GM23338 (cell line): ENCODE measurements around the gene PTGIS. TPM values are rescaled to one million over a fixed set of nuclear protein-coding genes. Genes with fewer than 3 reads are reported as not detected.

ENCODE experiments used
- ATAC-seq: fragments of 200-7000 bp; cut with Tn5 transposase; 3 replicates; pipeline ENCODE4 v1.9.1; 2020
- DNase-seq: peaks from one replicate; pipeline ENCODE4 v3.0.0-alpha.2; 2015; ENCODE audit warnings: low spot score
- H2AFZ ChIP-seq: fragments of 200-600 bp; sonication (generic); 2 replicates; pipeline ENCODE4 v1.8.0; 2016; ENCODE audit warnings: antibody characterized with exemption, mild to moderate bottlenecking, moderate library complexity
- H3F3A ChIP-seq: fragments of 200-600 bp; sonication (generic); replicated peaks from 2 replicates; pipeline ENCODE4 v1.8.0; 2017; ENCODE audit warnings: antibody characterized with exemption, mixed run types, low read depth
- H3K27ac ChIP-seq: fragments of 200-600 bp; sonication (generic); 2 replicates; pipeline ENCODE4 v1.6.1; 2016; ENCODE audit warnings: low read depth
- H3K27me3 ChIP-seq: fragments of 200-600 bp; sonication (generic); 2 replicates; pipeline ENCODE4 v1.8.0; 2016; ENCODE audit warnings: mild to moderate bottlenecking, mixed run types, moderate library complexity; ENCODE audit not compliant: insufficient read depth
- H3K36me3 ChIP-seq: fragments of 200-600 bp; sonication (generic); 2 replicates; pipeline ENCODE4 v1.8.0; 2016; ENCODE audit warnings: mild to moderate bottlenecking; ENCODE audit not compliant: insufficient read depth
- H3K4me1 ChIP-seq: fragments of 200-600 bp; sonication (generic); 2 replicates; pipeline ENCODE4 v1.8.0; 2016; ENCODE audit warnings: mild to moderate bottlenecking, moderate library complexity; ENCODE audit not compliant: insufficient read depth
- H3K4me2 ChIP-seq: fragments of 200-600 bp; sonication (generic); 2 replicates; pipeline ENCODE4 v1.7.1; 2017; ENCODE audit warnings: mixed run types
- H3K4me3 ChIP-seq: fragments of 200-600 bp; sonication (generic); 2 replicates; pipeline ENCODE4 v1.6.1; 2016; ENCODE audit warnings: mixed run types
- H3K79me2 ChIP-seq: fragments of 200-600 bp; sonication (generic); replicated peaks from 2 replicates; pipeline ENCODE4 v1.8.0; 2017; ENCODE audit warnings: mild to moderate bottlenecking; ENCODE audit not compliant: insufficient read depth
- H3K9me2 ChIP-seq: fragments of 200-600 bp; sonication (generic); 2 replicates; pipeline ENCODE4 v1.8.0; 2017; ENCODE audit not compliant: insufficient read depth
- H4K20me1 ChIP-seq: fragments of 200-600 bp; sonication (generic); replicated peaks from 2 replicates; pipeline ENCODE4 v1.8.0; 2017; ENCODE audit warnings: mild to moderate bottlenecking; ENCODE audit not compliant: insufficient read depth
- H3K27ac Mint-ChIP-seq: 2 replicates; pipeline ENCODE4 v1.8.0; 2020; ENCODE audit warnings: inconsistent platforms, mild to moderate bottlenecking, moderate library complexity, mixed read lengths
- H3K27me3 Mint-ChIP-seq: 3 replicates; pipeline ENCODE4 v1.8.0; 2022; ENCODE audit warnings: low read depth, mild to moderate bottlenecking, moderate library complexity, mixed read lengths, inconsistent platforms; ENCODE audit not compliant: insufficient read depth, poor library complexity
- H3K36me3 Mint-ChIP-seq: 3 replicates; pipeline ENCODE4 v1.8.0; 2021; ENCODE audit warnings: low read depth, mild to moderate bottlenecking, inconsistent platforms, moderate library complexity, mixed read lengths
- H3K4me1 Mint-ChIP-seq: 3 replicates; pipeline ENCODE4 v1.8.0; 2020; ENCODE audit warnings: mild to moderate bottlenecking, inconsistent platforms, mixed read lengths
- H3K4me3 Mint-ChIP-seq: 3 replicates; pipeline ENCODE4 v1.8.0; 2021; ENCODE audit warnings: moderate library complexity, mild to moderate bottlenecking, inconsistent platforms, mixed read lengths
- H3K9me3 Mint-ChIP-seq: 3 replicates; pipeline ENCODE4 v1.8.0; 2020; ENCODE audit warnings: moderate library complexity, mild to moderate bottlenecking, inconsistent platforms, mixed read lengths
- CREB1 ChIP-seq: fragments of 250-450 bp; sonication (Bioruptor Pico); IDR thresholded peaks from 2 replicates; pipeline ENCODE4 v1.5.0; 2020; ENCODE audit warnings: low read depth, mild to moderate bottlenecking, moderate library complexity
- JUNB ChIP-seq: IDR thresholded peaks from one replicate; pipeline ENCODE4 v1.6.1; 2016; ENCODE audit warnings: antibody characterized with exemption; ENCODE audit not compliant: unreplicated experiment
- ZNF114 ChIP-seq: fragments of 250-450 bp; sonication (Bioruptor Pico); IDR thresholded peaks from 2 replicates; pipeline ENCODE4 v1.5.0; 2020; ENCODE audit warnings: mild to moderate bottlenecking, moderate library complexity
- polyA plus RNA-seq: library from polyadenylated mRNA; unstranded; fragments of >200 nt; fragmentation: Nextera tagmentation; extraction: Ambion mirVana; gene quantifications from 2 replicates; pipeline ENCODE4 v1.2.1, GENCODE V29; 2016
- total RNA-seq: library from RNA; depleted of rRNA; stranded (reverse); fragments of >200 nt; shearing (Covaris generic); gene quantifications from 2 replicates; pipeline ENCODE4 v1.2.3, GENCODE V29; 2014
- TF ChIP-seq, protein P1 (sequence below), 2 experiments: fragments of 200-600 bp in 1 of 2; sonication (generic) in 1 of 2; conservative IDR thresholded peaks; 2 replicates each; pipeline versions ENCODE4 v1.5.1 to v1.6.1; 2016 to 2017; ENCODE audit warnings: antibody characterized with exemption in 2 of 2, low read depth in 2 of 2, mild to moderate bottlenecking in 2 of 2, moderate library complexity in 1 of 2
- TF ChIP-seq, protein P2 (sequence below): IDR thresholded peaks from one replicate; pipeline ENCODE4 v1.6.1; 2018; ENCODE audit warnings: antibody characterized with exemption; ENCODE audit not compliant: unreplicated experiment
- TF ChIP-seq, protein P3 (sequence below): fragments of 250-450 bp; sonication (Bioruptor Pico); IDR thresholded peaks from 2 replicates; pipeline ENCODE4 v1.5.0; 2020; ENCODE audit warnings: mild to moderate bottlenecking, moderate library complexity

The PTGIS gene
- total and polyA plus RNA-seq, 2 experiments from 2014 or later: 6.6 to 28.7 TPM

DNA sequence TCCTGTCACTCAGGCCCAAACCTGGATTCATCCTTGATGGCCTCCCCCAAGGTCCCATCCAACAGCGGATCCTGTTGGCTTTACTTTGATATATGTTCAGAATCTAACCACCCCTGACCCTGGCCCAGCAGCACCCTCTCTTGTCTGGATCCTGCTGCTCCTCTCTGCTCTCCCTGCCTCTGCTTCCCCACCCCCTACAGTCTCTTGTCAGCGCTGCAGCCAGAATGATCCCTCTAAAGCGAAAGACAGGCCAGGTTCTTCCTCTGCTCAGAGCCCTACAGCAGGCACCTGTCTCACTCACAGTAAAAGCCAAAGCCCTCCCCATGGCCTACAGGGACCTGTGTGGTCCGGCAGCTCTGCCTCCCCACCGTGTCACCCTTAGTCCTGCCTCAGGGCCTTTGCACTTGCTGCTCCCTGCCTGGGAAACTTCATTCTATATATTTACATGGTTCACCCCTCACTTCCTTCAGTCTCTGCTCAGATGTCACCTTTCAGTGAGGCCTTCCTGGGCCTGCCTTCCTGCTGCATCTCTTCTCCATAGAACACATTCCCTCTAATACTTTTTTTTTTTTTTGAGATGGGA lies 48.1 kb downstream of the PTGIS start:
- Mint-ChIP-seq H3K4me3 (no peak overlapping the region), H3K27me3 (peaks cover 9% of the 10 kb centered on the region), H3K27ac (no peak overlapping the region), H3K36me3 (peaks cover 30% of the 10 kb centered on the region), H3K4me1 (peaks cover 4% of the 10 kb centered on the region; the same call in 2 of the 3 replicates), H3K9me3 (peaks cover 3% of the 10 kb centered on the region; the same call in 2 of the 3 replicates)
- H3K27ac ChIP-seq: no peak overlapping the region
- H3K79me2 ChIP-seq: no peaks in the 10 kb centered on the region
- H4K20me1 ChIP-seq: no peaks in the 10 kb centered on the region
- H3K4me2 ChIP-seq: no peak overlapping the region
- no peaks in the 10 kb centered on the region for H3K27me3 ChIP-seq
- no peak overlapping the region for H3K4me3 ChIP-seq
- no peaks in the 10 kb centered on the region for H3K9me2 ChIP-seq
- peak; percentile 93 for ATAC-seq
- DNase-seq: peak; percentile 41
- no peaks in the 10 kb centered on the region for H3K4me1 ChIP-seq
- no peaks in the 10 kb centered on the region for H3F3A ChIP-seq
- TF ChIP-seq JUNB: no peak
- no peak for TF ChIP-seq ZNF114 (CRISPR knock-in tag)
- TF ChIP-seq, protein P1, sequence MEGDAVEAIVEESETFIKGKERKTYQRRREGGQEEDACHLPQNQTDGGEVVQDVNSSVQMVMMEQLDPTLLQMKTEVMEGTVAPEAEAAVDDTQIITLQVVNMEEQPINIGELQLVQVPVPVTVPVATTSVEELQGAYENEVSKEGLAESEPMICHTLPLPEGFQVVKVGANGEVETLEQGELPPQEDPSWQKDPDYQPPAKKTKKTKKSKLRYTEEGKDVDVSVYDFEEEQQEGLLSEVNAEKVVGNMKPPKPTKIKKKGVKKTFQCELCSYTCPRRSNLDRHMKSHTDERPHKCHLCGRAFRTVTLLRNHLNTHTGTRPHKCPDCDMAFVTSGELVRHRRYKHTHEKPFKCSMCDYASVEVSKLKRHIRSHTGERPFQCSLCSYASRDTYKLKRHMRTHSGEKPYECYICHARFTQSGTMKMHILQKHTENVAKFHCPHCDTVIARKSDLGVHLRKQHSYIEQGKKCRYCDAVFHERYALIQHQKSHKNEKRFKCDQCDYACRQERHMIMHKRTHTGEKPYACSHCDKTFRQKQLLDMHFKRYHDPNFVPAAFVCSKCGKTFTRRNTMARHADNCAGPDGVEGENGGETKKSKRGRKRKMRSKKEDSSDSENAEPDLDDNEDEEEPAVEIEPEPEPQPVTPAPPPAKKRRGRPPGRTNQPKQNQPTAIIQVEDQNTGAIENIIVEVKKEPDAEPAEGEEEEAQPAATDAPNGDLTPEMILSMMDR (conservative IDR thresholded peaks at IDR 0.05; ENCODE audit: low read depth in 2 of 2): peak; percentile 23 to 31
- H2AFZ ChIP-seq: no peak overlapping the region
- no peaks in the 10 kb centered on the region for H3K36me3 ChIP-seq

DNA sequence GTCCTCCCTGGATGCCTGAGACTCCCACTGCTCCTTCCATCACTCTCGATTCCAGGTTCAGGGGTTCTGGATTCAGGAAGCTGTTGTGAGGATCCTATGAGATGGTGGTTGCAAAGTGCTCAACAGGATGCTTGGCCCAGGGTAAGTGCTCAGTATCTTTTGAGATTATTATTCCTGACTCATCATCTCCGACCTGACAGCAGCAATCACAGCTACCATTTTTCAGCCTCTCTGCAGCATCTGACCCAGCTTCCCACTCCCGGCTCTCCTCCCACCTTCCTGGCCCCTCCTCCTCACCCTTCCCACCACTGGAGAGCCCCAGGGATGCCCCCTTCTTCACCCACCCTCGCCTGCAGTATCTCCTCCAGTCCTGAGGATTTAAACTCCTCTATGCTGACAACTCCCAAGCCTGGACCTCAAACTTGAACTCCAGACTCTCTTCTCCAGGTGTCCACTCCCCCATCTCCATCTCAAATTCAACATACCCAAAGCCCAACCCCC lies 48.7 kb downstream of the PTGIS start:
- H2AFZ ChIP-seq: no peak overlapping the region
- peak; percentile 54 for ATAC-seq
- TF ChIP-seq, protein P2, sequence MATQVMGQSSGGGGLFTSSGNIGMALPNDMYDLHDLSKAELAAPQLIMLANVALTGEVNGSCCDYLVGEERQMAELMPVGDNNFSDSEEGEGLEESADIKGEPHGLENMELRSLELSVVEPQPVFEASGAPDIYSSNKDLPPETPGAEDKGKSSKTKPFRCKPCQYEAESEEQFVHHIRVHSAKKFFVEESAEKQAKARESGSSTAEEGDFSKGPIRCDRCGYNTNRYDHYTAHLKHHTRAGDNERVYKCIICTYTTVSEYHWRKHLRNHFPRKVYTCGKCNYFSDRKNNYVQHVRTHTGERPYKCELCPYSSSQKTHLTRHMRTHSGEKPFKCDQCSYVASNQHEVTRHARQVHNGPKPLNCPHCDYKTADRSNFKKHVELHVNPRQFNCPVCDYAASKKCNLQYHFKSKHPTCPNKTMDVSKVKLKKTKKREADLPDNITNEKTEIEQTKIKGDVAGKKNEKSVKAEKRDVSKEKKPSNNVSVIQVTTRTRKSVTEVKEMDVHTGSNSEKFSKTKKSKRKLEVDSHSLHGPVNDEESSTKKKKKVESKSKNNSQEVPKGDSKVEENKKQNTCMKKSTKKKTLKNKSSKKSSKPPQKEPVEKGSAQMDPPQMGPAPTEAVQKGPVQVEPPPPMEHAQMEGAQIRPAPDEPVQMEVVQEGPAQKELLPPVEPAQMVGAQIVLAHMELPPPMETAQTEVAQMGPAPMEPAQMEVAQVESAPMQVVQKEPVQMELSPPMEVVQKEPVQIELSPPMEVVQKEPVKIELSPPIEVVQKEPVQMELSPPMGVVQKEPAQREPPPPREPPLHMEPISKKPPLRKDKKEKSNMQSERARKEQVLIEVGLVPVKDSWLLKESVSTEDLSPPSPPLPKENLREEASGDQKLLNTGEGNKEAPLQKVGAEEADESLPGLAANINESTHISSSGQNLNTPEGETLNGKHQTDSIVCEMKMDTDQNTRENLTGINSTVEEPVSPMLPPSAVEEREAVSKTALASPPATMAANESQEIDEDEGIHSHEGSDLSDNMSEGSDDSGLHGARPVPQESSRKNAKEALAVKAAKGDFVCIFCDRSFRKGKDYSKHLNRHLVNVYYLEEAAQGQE: no peak
- TF ChIP-seq, protein P3, sequence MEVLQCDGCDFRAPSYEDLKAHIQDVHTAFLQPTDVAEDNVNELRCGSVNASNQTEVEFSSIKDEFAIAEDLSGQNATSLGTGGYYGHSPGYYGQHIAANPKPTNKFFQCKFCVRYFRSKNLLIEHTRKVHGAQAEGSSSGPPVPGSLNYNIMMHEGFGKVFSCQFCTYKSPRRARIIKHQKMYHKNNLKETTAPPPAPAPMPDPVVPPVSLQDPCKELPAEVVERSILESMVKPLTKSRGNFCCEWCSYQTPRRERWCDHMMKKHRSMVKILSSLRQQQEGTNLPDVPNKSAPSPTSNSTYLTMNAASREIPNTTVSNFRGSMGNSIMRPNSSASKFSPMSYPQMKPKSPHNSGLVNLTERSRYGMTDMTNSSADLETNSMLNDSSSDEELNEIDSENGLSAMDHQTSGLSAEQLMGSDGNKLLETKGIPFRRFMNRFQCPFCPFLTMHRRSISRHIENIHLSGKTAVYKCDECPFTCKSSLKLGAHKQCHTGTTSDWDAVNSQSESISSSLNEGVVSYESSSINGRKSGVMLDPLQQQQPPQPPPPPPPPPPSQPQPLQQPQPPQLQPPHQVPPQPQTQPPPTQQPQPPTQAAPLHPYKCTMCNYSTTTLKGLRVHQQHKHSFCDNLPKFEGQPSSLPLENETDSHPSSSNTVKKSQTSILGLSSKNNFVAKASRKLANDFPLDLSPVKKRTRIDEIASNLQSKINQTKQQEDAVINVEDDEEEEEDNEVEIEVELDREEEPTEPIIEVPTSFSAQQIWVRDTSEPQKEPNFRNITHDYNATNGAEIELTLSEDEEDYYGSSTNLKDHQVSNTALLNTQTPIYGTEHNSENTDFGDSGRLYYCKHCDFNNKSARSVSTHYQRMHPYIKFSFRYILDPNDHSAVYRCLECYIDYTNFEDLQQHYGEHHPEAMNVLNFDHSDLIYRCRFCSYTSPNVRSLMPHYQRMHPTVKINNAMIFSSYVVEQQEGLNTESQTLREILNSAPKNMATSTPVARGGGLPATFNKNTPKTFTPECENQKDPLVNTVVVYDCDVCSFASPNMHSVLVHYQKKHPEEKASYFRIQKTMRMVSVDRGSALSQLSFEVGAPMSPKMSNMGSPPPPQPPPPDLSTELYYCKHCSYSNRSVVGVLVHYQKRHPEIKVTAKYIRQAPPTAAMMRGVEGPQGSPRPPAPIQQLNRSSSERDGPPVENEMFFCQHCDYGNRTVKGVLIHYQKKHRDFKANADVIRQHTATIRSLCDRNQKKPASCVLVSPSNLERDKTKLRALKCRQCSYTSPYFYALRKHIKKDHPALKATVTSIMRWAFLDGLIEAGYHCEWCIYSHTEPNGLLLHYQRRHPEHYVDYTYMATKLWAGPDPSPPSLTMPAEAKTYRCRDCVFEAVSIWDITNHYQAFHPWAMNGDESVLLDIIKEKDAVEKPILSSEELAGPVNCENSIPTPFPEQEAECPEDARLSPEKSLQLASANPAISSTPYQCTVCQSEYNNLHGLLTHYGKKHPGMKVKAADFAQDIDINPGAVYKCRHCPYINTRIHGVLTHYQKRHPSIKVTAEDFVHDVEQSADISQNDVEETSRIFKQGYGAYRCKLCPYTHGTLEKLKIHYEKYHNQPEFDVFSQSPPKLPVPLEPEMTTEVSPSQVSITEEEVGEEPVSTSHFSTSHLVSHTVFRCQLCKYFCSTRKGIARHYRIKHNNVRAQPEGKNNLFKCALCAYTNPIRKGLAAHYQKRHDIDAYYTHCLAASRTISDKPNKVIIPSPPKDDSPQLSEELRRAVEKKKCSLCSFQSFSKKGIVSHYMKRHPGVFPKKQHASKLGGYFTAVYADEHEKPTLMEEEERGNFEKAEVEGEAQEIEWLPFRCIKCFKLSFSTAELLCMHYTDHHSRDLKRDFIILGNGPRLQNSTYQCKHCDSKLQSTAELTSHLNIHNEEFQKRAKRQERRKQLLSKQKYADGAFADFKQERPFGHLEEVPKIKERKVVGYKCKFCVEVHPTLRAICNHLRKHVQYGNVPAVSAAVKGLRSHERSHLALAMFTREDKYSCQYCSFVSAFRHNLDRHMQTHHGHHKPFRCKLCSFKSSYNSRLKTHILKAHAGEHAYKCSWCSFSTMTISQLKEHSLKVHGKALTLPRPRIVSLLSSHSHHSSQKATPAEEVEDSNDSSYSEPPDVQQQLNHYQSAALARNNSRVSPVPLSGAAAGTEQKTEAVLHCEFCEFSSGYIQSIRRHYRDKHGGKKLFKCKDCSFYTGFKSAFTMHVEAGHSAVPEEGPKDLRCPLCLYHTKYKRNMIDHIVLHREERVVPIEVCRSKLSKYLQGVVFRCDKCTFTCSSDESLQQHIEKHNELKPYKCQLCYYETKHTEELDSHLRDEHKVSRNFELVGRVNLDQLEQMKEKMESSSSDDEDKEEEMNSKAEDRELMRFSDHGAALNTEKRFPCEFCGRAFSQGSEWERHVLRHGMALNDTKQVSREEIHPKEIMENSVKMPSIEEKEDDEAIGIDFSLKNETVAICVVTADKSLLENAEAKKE: no peak
- TF ChIP-seq JUNB (no peak), CREB1 (CRISPR knock-in tag) (no peak)
- TF ChIP-seq, protein P1 (conservative IDR thresholded peaks at IDR 0.05; ENCODE audit: low read depth in 2 of 2): no peak

More for the DNA sequence above, 48.7 kb downstream of the PTGIS start:
- Histone ChIP-seq H3K4me3 (no peak overlapping the region), H3K4me2 (no peak overlapping the region), H3K27ac (no peak overlapping the region), H3F3A (no peaks in the 10 kb centered on the region), H3K9me2 (no peaks in the 10 kb centered on the region), H3K36me3 (no peaks in the 10 kb centered on the region), H4K20me1 (no peaks in the 10 kb centered on the region), H3K4me1 (no peaks in the 10 kb centered on the region), H3K27me3 (no peaks in the 10 kb centered on the region), H3K79me2 (no peaks in the 10 kb centered on the region)
- H3K27ac Mint-ChIP-seq: no peak overlapping the region
- no peaks in the 10 kb centered on the region for H3K9me3 Mint-ChIP-seq
- H3K27me3 Mint-ChIP-seq: peaks cover 9% of the 10 kb centered on the region
- H3K4me3 Mint-ChIP-seq: no peak overlapping the region
- peaks cover 24% of the 10 kb centered on the region for H3K36me3 Mint-ChIP-seq
- DNase-seq: no peak
- peaks cover 4% of the 10 kb centered on the region; the same call in 2 of the 3 replicates for H3K4me1 Mint-ChIP-seq
